Gastrocnemius medialis (tissue), 4 donors: ENCODE data around the gene MIPOL1. TPM values are rescaled to one million over a fixed set of nuclear protein-coding genes. Genes with fewer than 3 reads are reported as not detected.

ENCODE experiments used
- ATAC-seq, 2 donors: fragments of 150-250 bp; one replicate each; pipeline ENCODE4 v1.9.1; 2016
- DNase-seq, 2 donors: peaks; one replicate each; pipeline ENCODE4 v3.0.0-alpha.2; 2019
- H3K27ac ChIP-seq, 4 donors: fragments of 200-600 bp; sonication (generic); 1 replicate in 1 of 4; 2 replicates in 3 of 4; pipeline ENCODE4 v1.5.1; 2016 to 2018; ENCODE audit warnings: mild to moderate bottlenecking in 2 of 4, moderate library complexity in 1 of 4
- H3K27me3 ChIP-seq, 3 donors: fragments of 200-600 bp; sonication (generic) in 2 of 3; 1 replicate in 1 of 3; 2 replicates in 2 of 3; pipeline versions ENCODE4 v1.5.1 to v1.6.0; 2016 to 2019; ENCODE audit warnings: mild to moderate bottlenecking in 1 of 3, moderate library complexity in 1 of 3
- H3K36me3 ChIP-seq, 2 donors: fragments of 200-600 bp; sonication (generic) in 1 of 2; one replicate each; pipeline ENCODE4 v1.5.1; 2017 to 2018
- H3K4me1 ChIP-seq, 2 donors: fragments of 200-600 bp; sonication (generic) in 1 of 2; one replicate each; pipeline ENCODE4 v1.5.1; 2016 to 2017; ENCODE audit warnings: mild to moderate bottlenecking in 2 of 2
- H3K4me3 ChIP-seq, 4 donors: fragments of 200-600 bp; sonication (generic) in 3 of 4; 1 replicate in 1 of 4; 2 replicates in 3 of 4; pipeline ENCODE4 v1.5.1; 2016 to 2019; ENCODE audit warnings: mild to moderate bottlenecking in 2 of 4
- H3K9me3 ChIP-seq, 3 donors: fragments of 200-600 bp; sonication (generic) in 2 of 3; 1 replicate in 1 of 3; 2 replicates in 2 of 3; pipeline ENCODE4 v1.5.1; 2016 to 2019
- POLR2A ChIP-seq, 2 donors: fragments of 450-650 bp; IDR thresholded peaks; one replicate each; pipeline ENCODE4 v1.6.1; 2017; ENCODE audit warnings: antibody characterized with exemption in 2 of 2, mild to moderate bottlenecking in 2 of 2, moderate library complexity in 2 of 2
- in situ Hi-C, 4 donors: fragments of 200-750 bp; cut with MboI; loops; one replicate each; pipeline versions ENCODE4 v1.15.0 to v1.8.0; 2017; ENCODE audit warnings: low sequenced_read_pairs in 4 of 4
- intact Hi-C: fragments of 100-400 bp; cut with DNase I; formaldehyde crosslinking; loops from one replicate; pipeline ENCODE4 v1.15.1; 2023; ENCODE audit warnings: low total_unique reads
- total RNA-seq, 4 donors: library from RNA; depleted of rRNA; stranded (reverse); fragments of >200 nt; gene quantifications; one replicate each; pipeline versions ENCODE4 v1.1.0 to v1.2.3, GENCODE V29; 2016
- TF ChIP-seq, protein P1 (sequence below), 5 experiments: fragments of 450-650 bp in 3 of 5; fragments of 200-600 bp in 2 of 5; sonication (generic) in 2 of 5; IDR thresholded peaks in 4 of 5; conservative IDR thresholded peaks in 1 of 5; 1 replicate in 4 of 5; 2 replicates in 1 of 5; pipeline ENCODE4 v1.5.1; 2016 to 2019; ENCODE audit warnings: antibody characterized with exemption in 5 of 5, mild to moderate bottlenecking in 3 of 5, moderate library complexity in 3 of 5

Gene MIPOL1
- total RNA-seq, 4 donors from 2014 or later, result 3.1 to 13.7 (median 4.1) TPM

- H3K27ac ChIP-seq, result no peak overlapping the region
- TF ChIP-seq, protein P1, sequence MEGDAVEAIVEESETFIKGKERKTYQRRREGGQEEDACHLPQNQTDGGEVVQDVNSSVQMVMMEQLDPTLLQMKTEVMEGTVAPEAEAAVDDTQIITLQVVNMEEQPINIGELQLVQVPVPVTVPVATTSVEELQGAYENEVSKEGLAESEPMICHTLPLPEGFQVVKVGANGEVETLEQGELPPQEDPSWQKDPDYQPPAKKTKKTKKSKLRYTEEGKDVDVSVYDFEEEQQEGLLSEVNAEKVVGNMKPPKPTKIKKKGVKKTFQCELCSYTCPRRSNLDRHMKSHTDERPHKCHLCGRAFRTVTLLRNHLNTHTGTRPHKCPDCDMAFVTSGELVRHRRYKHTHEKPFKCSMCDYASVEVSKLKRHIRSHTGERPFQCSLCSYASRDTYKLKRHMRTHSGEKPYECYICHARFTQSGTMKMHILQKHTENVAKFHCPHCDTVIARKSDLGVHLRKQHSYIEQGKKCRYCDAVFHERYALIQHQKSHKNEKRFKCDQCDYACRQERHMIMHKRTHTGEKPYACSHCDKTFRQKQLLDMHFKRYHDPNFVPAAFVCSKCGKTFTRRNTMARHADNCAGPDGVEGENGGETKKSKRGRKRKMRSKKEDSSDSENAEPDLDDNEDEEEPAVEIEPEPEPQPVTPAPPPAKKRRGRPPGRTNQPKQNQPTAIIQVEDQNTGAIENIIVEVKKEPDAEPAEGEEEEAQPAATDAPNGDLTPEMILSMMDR (IDR thresholded peaks at IDR 0.05 in 4 of 5, conservative IDR thresholded peaks at IDR 0.05 in 1 of 5), result no peak
- TF ChIP-seq POLR2A (IDR thresholded peaks at IDR 0.05), result no peak
- DNase-seq, result no peak
- intact Hi-C loops, result no loop called here
- H3K36me3 ChIP-seq, result no peaks in the 10 kb centered on the region
- no peak overlapping the region for H3K4me3 ChIP-seq
- in situ Hi-C loops, result no loop called here
- H3K27me3 ChIP-seq, result peaks cover 0 to 14% (median 4%) of the 10 kb centered on the region in 3 donors
- ATAC-seq, result no peak
- no peaks in the 10 kb centered on the region for H3K4me1 ChIP-seq
- no peaks in the 10 kb centered on the region for H3K9me3 ChIP-seq
Measured at GRCh38 chr14:37569729-37570128, 372.0 kb downstream of the MIPOL1 start.

- in situ Hi-C loops, result no loop called here
Measured at GRCh38 chr14:37571391-37571790, 373.7 kb downstream of the MIPOL1 start.

GRCh38 chr14:37573356-37573755 is 375.6 kb downstream of the MIPOL1 start:
- TF ChIP-seq POLR2A (IDR thresholded peaks at IDR 0.05), result no peak
- TF ChIP-seq, protein P1 (IDR thresholded peaks at IDR 0.05 in 4 of 5, conservative IDR thresholded peaks at IDR 0.05 in 1 of 5), result no peak

More at GRCh38 chr14:37571391-37571790, 373.7 kb downstream of the MIPOL1 start:
- Histone ChIP-seq H3K36me3 (no peaks in the 10 kb centered on the region), H3K27me3 (peaks cover 0 to 24% (median 7%) of the 10 kb centered on the region in 3 donors), H3K4me1 (no peaks in the 10 kb centered on the region), H3K9me3 (no peaks in the 10 kb centered on the region), H3K27ac (no peak overlapping the region), H3K4me3 (no peak overlapping the region)
- TF ChIP-seq, protein P1 (IDR thresholded peaks at IDR 0.05 in 4 of 5, conservative IDR thresholded peaks at IDR 0.05 in 1 of 5), result no peak
- TF ChIP-seq POLR2A (IDR thresholded peaks at IDR 0.05), result no peak
- ATAC-seq (no peak), DNase-seq (no peak)
- intact Hi-C loops, result no loop called here

GRCh38 chr14:37579274-37579673 is 381.5 kb downstream of the MIPOL1 start:
- Histone ChIP-seq H3K4me3 (no peak overlapping the region), H3K27me3 (peaks cover 17 to 52% (median 48%) of the 10 kb centered on the region in 3 donors), H3K4me1 (no peaks in the 10 kb centered on the region), H3K36me3 (no peaks in the 10 kb centered on the region), H3K9me3 (no peaks in the 10 kb centered on the region), H3K27ac (no peak overlapping the region)
- in situ Hi-C loops, result loop anchor here in 2 of 4 donors (25.0 kb wide), 2 partner anchors 917 to 1067 kb away; partner anchors contain the start of genes NKX2-1 (in 1 of the 2) and PAX9 (in 1 of the 2)
- ATAC-seq (no peak), DNase-seq (no peak)
- no peak for TF ChIP-seq POLR2A (IDR thresholded peaks at IDR 0.05)
- TF ChIP-seq, protein P1 (IDR thresholded peaks at IDR 0.05 in 4 of 5, conservative IDR thresholded peaks at IDR 0.05 in 1 of 5), result no peak
- intact Hi-C loops, result no loop called here

More at GRCh38 chr14:37573356-37573755, 375.6 kb downstream of the MIPOL1 start:
- intact Hi-C loops, result no loop called here
- H3K27me3 ChIP-seq, result peaks cover 0 to 31% (median 12%) of the 10 kb centered on the region in 3 donors
- H3K27ac ChIP-seq, result no peak overlapping the region
- H3K4me3 ChIP-seq, result no peak overlapping the region
- ATAC-seq (no peak), DNase-seq (no peak)
- H3K9me3 ChIP-seq, result no peaks in the 10 kb centered on the region
- in situ Hi-C loops, result no loop called here
- no peaks in the 10 kb centered on the region for H3K36me3 ChIP-seq
- no peaks in the 10 kb centered on the region for H3K4me1 ChIP-seq

DNA sequence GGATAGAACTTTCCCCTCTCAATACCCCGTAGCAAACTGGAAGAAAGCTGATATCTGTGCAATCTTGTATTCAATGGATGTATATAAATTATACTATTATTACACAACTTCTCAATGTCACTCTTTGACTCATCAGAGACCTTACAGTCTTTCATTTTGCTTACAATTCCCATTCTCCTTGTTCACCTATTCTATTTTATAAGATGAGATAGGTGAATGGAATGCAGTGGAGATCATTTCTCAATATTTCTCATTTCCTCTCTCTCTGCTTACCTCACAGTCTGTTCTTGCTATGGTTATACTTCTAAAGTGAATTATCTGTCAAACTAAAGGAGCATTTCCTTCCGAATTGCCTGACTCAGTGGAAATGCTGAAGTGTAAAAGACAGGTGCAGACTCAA is 382.4 kb downstream of the MIPOL1 start:
- Histone ChIP-seq H3K27ac (no peak overlapping the region), H3K4me1 (peaks cover 0 to 8% of the 10 kb centered on the region in 2 donors), H3K4me3 (no peak overlapping the region), H3K27me3 (peaks cover 26 to 57% (median 56%) of the 10 kb centered on the region in 3 donors), H3K36me3 (no peaks in the 10 kb centered on the region), H3K9me3 (no peaks in the 10 kb centered on the region)
- ATAC-seq (no peak), DNase-seq (no peak)
- intact Hi-C loops, result no loop called here
- in situ Hi-C loops, result loop anchor here in 2 of 4 donors (25.0 kb wide), 2 partner anchors 918 to 1068 kb away; partner anchors contain the start of genes NKX2-1 (in 1 of the 2) and PAX9 (in 1 of the 2)
- TF ChIP-seq, protein P1 (IDR thresholded peaks at IDR 0.05 in 4 of 5, conservative IDR thresholded peaks at IDR 0.05 in 1 of 5), result no peak
- no peak for TF ChIP-seq POLR2A (IDR thresholded peaks at IDR 0.05)
